GM19467 (cell line): ENCODE data around the gene HIGD2B.
A peak's percentile ranks its signal among the peaks of the same experiment; 100 is the strongest.
"Not testable (repeated sequence)": the region's sequence is repeated elsewhere in the genome, so short reads cannot be mapped to it uniquely, and the experiment has no call there.

Experiments
- ATAC-seq: cut with Tn5 transposase; IDR thresholded peaks from one replicate; pipeline ENCODE4 v1.9.1; 2021; ENCODE audit warnings: mild to moderate bottlenecking, moderate library complexity; ENCODE audit not compliant: unreplicated experiment

The HIGD2B gene

DNA sequence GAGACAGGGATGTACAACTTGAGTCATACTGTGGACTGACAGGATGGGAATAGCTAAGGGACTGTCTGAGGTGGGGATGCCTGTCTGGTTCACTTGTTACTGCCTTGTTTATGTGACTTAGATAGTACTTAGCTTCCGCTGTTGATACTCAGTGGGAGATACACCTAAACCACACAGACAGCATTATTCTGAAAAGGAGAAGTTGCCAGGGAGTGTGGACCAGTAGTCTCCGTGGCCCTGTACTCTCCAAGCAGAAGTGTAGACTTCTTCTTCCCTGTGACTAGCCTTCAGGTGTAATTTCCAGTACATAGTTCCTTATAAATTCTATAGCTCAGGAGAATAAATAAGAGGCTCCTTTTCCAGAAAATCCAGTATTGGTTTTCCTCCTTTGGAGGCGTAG, 5.1 kb downstream of the HIGD2B start:
- no peak for ATAC-seq

DNA sequence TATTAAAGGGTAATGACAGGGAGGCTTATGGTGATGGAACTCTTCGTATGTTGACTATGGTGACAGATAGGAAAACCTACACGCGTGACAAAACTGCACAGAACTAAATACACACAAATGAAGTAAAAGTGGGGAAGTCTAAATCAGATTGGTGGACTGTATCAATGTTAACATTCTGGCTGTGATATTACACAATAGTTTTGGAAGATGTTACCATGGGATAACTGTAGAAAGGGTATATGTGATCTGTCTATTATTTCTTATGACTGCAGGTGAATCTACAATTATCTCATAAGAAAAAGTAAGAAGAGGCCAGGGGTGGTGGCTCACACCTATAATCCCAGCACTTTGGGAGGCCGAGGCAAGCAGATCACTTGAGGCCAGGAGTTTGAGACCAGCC, 9.1 kb downstream of the HIGD2B start:
- ATAC-seq, result no peak

DNA sequence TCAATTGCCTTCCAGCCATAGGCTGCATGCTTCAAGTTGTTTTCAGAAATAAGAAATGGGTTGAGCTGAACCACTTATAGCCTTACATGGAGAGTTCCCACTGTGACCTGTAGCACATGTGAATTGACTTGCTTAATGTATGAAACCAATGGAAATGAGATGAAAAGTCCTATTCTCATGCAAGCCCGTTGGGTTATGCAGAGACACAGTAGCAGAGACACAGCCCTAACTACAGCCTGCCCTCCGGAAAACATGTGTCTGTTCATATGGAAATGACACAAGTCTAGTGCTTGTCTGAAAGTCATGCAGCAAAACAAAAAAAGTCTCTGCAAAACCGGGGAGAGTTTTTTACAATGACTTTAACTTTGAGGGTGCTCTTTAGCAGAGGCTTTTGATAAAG, 14.5 kb downstream of the HIGD2B start:
- no peak for ATAC-seq

DNA sequence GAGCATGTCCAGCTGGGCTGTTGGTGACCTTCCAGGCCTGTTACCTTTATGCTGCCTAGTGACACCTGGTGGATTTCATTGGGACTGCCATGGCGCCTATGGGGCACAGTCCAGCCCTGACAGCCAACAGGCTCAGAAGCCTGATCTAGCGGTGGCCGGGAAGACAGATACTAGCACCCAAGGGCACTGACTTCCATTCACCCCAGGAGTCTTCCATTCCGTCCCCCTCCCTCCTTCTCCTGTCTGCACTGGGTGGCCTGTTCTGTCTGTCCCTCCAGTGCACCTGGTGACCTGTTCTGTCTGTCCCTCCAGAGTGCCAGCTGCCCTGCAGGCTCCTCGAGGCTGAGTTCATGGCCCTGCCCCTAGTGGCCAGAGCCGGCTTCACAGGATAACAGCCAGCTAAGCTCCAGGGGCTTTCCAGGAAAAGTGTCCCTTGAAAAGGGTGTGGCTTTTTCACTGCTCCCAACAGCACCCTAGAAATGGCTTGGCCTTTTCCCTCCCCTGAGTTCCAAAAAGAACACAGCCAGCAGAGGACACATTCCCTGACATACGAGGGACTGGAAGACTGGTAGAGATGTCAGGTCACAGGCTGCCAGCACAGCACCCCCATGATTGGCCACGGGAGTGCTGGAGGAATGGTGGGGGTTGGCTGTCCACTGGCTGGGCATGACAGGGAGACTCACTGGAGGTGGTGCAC, 15.2 kb downstream of the HIGD2B start:
- peak; percentile 90 for ATAC-seq

DNA sequence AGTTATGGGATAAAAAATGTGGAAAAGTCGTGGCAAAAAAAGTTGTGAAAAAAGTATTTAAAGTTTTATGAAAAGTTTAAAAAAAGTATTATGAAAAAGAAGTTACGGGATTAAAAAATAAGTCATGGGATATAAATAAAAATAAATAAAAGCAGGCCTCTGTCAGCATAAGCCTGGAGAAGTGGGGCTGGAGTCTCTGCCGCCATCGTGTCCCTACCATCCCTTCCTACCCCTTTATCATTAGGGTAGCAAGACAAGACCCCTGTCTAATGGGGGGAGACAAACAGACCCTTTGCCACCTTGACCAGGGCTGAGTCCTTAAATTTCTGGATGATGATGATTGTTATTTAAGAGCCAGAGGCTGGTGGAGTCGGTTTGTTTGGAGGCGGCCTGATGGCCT, 16.2 kb downstream of the HIGD2B start:
- ATAC-seq, result not testable (repeated sequence)

DNA sequence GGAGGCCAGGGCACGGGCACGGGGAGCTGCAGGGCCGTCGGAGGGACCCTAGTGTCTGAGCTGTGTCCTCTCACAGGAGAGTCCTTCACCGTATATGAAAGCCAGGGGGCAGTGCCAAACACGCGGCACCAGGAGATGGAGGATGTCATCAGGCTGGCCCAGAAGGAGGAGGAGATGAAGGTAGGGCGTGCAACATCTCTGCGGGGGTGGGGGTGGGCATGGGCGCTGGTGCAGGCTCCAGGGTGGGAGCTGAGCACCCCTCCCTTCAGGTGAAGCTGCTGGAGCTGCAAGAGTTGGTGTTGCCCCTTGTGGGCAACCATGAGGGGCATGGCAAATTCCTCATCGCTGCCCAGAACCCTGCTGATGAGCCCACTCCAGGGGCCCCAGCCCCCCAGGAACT, 20.3 kb downstream of the HIGD2B start:
- not testable (repeated sequence) for ATAC-seq

DNA sequence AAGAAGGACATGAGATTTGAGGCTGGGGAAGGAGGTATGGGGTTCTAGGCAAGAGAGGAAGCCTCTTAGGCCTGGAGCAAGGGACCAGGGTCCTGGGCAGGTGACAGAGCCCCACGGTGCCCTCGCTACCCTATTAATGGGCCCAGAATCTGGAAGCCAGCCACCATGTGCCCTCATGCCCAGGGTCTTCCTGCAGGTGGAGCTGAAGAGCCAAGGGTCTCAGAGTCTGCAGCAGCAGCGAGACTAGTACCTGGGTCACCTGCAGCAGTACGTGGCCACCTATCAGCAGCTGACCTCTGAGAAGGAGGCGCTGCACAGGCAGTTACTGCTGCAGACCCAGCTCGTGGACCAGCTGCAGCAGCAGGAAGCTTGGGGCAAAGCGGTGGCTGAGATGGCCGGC, 22.1 kb downstream of the HIGD2B start:
- ATAC-seq, result not testable (repeated sequence)

DNA sequence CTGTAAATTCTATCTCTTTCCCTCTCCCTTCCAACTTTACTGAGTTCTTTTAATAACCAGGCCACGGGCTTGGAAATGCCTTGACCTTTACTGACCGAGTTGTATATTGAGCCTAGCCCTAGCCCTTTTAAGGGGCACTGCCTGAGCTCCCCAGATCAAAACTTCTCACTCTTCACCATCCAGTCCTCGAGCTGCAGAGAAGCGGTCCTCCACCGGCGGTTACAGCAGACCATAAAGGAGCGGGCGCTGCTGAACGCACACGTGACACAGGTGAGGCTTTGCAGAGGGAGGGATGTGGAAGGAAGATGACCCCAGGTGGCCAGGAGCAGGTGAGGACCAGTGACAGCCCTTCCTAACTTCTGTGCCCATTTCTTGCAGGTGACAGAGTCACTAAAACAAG, 24.9 kb downstream of the HIGD2B start:
- not testable (repeated sequence) for ATAC-seq

DNA sequence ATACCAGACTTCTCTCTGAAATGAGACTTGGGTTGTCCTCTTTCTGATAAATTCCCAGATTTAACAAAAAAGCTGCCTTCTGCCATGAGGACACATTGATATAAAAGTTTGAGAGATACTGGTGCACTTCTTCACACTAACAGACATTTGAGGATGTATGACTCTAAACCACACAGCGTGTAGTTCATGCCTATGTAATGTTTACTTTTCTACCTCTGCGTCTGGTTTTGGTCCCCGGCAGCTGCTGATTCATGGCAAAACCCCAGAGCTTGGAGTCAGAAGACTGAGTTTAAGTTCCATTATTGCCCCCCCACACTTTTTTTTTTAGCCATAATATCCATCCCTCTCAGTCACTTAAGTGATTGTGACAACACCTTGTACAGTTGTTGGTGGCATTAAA, 30.0 kb downstream of the HIGD2B start:
- ATAC-seq, result not testable (repeated sequence)

DNA sequence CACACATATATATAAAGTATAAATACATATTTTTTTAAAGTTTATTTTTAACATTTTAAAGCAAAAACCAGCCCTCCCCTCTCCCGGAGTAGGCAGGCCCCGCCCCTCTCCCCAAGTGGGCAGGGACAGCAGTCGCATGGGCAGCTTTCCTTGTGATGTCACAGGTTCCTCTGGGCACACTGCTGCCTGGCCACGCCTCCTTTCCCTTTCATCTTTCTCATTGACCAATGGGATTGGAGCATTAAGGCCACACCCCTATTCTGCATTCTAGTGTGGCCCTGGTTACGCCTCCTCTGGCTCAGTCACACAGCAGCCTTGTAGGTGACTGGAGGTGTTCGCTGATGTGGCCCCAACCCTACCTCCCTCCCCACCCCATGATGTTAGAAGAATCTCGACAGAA, 31.6 kb downstream of the HIGD2B start, which contains the start of gene GOLGA6B:
TSS of gene GOLGA6B (plus strand) at position 301 of the 400 bp plus-strand sequence. CDS start at position 342, 41 bp downstream.
- ATAC-seq, result not testable (repeated sequence)

DNA sequence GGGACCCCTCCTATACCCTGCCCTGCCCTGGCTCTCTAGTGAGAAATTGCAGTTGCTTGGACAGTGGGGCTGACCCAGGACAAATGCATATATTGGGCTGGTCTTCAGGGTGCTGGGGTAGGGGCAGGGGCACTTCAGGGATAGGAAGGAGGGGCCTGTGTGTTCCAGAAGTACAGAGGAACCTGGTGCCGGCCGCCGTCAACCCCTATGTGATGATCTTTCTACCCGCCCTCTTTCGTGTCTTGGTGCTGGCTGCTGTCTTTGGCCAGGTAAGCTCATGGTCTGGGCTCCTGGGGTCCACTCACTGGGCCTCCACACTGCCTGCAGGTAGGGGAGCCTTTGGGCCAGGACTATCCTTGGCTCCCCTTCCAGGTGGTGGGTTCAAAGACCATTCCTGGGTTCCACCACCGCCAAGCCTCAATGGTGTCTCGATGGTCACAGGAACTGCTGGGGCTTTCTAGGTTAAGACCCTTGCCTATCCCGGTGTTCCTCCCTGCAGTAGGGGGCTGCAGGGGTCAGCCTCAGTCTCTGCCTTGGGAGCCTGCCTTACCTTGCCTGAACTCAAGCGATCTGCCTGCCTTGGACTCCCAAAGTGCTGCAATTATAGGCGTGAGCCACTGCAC, 37.2 kb downstream of the HIGD2B start:
- not testable (repeated sequence) for ATAC-seq

DNA sequence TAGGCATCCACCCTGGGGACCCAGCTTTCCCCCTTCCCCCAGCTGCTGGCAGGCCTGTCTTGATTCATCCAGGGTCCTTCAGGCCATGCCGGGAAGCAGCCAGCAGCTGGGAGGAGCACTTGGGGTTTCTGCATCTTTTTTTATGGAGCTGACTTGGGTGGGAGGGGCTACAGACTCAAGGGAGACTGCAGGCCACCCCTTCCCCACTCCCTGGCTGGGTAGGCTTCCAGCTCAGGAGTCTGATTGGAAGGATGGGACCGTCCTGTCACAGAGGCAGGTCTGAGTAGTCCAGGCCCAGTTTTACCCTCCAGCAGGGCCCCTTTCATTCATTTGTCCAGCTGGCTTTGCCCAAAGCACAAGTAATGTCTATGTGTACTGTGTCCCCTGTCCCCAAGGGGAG, 43.7 kb downstream of the HIGD2B start:
- not testable (repeated sequence) for ATAC-seq

DNA sequence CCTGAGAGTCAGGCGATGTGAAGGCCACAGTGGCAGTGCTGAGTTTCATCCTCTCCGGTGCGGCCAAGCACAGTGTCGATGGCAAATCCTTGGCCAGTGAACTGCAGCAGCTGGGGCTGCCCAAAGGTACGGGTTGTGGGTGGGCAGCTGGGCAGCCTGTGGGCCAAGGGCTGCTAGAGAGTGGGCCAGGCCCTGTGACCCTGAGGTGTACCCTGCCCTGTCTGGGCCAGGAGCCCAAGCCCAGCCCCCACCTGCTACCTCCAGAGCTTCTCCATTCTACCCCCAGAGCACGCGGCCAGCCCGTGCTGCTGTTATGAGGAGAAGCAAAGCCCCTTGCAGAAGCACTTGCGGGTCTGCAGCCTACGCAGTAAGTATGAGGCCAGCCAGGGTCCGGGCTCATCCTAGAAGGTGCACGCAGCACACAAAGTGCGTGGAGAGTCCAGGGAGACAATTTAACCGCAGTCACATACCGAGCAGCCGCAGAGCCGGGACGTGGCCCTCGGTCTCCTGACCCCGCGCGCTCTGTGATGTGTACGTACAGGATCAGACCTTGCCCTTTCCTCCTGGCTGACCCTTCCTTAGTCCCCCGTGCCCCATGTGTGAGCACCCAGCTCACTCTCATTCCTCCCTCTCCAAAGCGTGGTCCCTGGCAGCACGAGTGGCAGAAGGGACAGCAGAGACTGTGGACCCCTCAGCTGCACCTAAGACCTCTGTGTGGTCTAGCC, 46.1 kb downstream of the HIGD2B start:
- ATAC-seq, result not testable (repeated sequence)

DNA sequence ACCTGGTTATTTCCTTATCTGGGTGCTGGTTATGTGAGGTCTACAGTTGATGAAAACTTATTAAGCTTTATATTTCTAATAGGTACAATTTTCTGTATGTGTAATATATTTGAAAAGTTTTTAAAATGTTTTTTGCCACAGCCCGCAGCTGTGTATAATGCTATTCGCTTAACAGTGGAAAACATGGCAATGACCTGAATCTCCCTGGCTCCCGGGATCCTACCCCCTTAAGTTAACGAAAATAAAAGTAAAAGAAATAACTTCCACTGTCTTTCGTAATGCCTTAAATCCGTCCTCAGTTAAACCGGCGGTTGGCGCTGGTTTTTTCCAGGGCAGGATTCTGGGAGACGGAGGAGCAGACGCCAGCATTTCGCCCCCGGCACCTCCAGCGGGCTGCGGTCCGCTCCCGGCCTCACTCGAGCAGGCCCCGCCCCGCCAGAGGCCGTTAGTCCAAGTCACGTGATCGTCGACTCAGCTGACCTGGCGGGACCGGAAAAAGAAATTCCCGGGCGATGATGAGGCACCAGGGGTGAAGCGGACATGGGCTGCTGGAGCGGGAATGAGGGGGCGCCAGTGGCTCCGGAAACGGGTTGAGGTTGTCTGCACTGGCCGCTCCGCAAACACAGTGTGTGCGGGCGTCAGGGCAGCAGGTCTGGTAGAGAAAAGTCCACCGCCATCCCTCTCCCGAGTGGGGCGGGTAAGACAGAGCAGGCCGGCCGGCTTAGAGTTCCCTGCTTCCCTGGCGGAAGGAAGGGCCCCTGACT, 49.3 kb downstream of the HIGD2B start:
- ATAC-seq, result peak; percentile 55

DNA sequence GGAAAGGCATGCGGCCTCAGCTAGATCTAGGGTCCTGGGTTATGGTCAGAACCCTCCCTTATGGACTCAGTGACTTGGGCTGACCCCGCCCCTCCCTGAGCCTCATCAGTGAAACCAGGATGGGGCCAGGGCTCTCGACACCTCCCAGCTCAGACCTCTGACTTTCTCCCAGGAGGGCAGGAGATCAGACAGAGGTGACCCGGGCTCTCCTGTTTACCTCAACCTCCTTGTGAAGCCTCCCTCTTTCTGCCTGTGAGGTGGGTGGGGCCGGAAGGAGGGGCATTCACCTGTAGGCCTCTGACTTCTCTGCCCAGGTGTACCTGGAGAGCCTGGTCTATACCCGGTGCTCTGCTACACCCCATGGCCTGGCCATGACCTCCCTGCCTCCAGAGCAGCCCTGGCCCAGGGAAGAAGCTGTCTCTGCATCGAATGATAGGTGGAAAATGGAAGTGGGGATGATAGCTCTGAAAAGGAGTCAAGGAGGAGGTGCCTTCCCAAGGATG, 56.9 kb downstream of the HIGD2B start:
- not testable (repeated sequence) for ATAC-seq

DNA sequence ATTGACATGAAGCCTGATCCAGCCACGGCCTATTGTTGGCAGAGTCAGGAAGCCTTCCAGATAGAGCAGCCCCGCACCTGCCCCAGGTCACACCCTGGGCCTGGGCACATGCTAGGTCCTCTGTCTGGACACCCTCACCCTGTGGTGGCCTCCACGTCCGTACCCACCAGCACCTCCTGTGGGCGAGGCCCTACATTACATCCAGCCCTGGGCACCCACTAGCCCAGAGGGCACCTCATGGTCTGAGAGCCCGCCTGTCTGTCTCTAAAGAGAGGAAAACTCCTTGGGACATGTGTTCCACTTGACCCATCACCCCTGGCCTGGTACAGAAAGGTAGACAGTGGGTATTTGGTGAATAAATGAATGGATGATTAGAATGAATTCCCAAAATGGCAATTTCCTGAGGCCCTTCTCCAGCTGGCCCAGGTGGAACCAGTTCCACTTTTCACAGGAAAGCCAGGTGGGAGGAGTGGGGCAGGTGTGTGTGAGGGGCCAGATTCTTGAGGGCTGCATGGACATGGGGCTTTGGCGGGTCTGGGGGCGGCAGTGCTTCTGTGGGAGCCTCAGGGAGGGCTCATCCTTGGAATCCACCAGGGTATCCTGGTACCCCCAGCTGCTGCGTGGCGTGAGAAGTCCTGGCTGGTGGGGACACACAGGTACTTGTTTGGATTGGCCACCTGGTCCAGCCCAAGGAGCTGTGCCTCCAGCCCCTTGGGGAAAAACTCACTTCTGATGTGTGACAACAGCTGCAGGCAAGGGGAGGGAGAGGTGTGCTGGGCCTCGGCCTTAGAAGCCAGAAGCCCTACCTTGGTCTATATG, 57.5 kb downstream of the HIGD2B start:
- ATAC-seq, result not testable (repeated sequence)

DNA sequence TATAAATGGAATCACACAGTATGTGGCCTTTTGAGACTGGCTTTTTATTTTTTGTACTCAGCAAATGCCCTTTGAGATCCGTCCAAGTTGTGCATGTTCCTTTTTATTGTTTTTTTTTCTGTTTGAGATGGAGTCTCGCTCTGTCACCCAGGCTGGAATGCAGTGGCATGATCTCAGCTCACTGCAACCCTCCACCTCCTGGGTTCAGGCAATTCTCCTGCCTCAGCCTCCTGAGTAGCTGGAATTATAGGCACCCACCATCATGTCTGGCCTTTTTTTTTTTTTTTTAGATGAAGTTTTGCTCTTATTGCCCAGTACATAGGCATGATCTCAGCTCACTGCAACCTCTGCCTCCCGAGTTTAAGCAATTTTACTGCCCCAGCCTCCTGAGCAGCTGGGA, 59.8 kb downstream of the HIGD2B start:
- ATAC-seq, result not testable (repeated sequence)
